Adrenal gland (tissue), 5 donors: ENCODE data around the gene LCE5A.

Experiments used
- POLR2A ChIP-seq, 2 donors: fragments of 450-650 bp; IDR thresholded peaks; one replicate each; pipeline ENCODE4 v1.6.1; 2017; ENCODE audit warnings: antibody characterized with exemption in 2 of 2, mild to moderate bottlenecking in 2 of 2, moderate library complexity in 1 of 2
- TF ChIP-seq, protein P1 (sequence below), 6 experiments: fragments of 450-650 bp in 4 of 6; fragments of 200-600 bp in 2 of 6; sonication (generic) in 1 of 6; IDR thresholded peaks; 1 replicate in 5 of 6; 2 replicates in 1 of 6; pipeline versions ENCODE4 v1.5.1 to v1.8.0; 2016 to 2021; ENCODE audit warnings: antibody characterized with exemption in 6 of 6, mild to moderate bottlenecking in 2 of 6, moderate library complexity in 1 of 6
- donor health status: DM: no; HTN: no; CAD: no.

DNA sequence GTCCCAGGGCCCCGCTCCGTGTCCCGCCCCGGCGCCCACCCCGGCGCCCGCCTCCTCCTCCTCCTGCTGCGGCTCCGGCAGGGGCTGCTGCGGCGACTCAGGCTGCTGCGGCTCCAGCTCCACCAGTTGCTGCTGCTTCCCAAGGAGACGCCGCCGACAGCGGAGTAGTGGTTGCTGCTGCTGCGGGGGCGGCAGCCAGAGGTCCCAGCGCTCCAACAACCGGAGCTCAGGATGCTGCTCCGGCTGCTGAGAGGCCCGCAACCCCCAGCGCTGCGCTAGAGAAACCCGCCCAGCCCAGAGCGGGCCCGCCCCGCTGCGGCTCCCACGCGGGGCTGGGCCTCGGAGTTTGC, 4.8 kb downstream of the LCE5A start:
- TF ChIP-seq POLR2A (IDR thresholded peaks at IDR 0.05) = no peak
- TF ChIP-seq, protein P1, sequence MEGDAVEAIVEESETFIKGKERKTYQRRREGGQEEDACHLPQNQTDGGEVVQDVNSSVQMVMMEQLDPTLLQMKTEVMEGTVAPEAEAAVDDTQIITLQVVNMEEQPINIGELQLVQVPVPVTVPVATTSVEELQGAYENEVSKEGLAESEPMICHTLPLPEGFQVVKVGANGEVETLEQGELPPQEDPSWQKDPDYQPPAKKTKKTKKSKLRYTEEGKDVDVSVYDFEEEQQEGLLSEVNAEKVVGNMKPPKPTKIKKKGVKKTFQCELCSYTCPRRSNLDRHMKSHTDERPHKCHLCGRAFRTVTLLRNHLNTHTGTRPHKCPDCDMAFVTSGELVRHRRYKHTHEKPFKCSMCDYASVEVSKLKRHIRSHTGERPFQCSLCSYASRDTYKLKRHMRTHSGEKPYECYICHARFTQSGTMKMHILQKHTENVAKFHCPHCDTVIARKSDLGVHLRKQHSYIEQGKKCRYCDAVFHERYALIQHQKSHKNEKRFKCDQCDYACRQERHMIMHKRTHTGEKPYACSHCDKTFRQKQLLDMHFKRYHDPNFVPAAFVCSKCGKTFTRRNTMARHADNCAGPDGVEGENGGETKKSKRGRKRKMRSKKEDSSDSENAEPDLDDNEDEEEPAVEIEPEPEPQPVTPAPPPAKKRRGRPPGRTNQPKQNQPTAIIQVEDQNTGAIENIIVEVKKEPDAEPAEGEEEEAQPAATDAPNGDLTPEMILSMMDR (IDR thresholded peaks at IDR 0.05) = no peak
